IMR-90 (cell line): Measurements from ENCODE around the gene PTPRG. TPM values are rescaled to one million over a fixed set of nuclear protein-coding genes. Genes with fewer than 3 reads are reported as not detected.

Experiments used
- ATAC-seq: fragments of 200-7000 bp; cut with Tn5 transposase; 2 replicates; pipeline ENCODE4 v1.9.1; 2020; ENCODE audit warnings: low read depth, mild to moderate bottlenecking, moderate library complexity
- BruUV-seq: library from RNA; stranded (reverse); fragments of 400-500 nt; replicated peaks from 2 replicates; lab custom pipeline; 2021; lab: Mats Ljungman, UMichigan
- CTCF ChIA-PET: fragments of 300-600 bp; formaldehyde crosslinking; extraction: SDS; loops from one replicate; lab custom pipeline; 2021; ENCODE audit warnings: antibody characterized with exemption; lab: Yijun Ruan, JAX
- POLR2A ChIA-PET: fragments of 300-600 bp; sonication (Branson Sonifier 250); formaldehyde crosslinking; loops from one replicate; lab custom pipeline; 2022; ENCODE audit warnings: antibody characterized with exemption; ENCODE audit not compliant: unreplicated experiment; lab: Charles Lee
- DNase-seq: peaks from one replicate; pipeline ENCODE4 v3.0.0; 2013
- H2AFZ ChIP-seq: replicated peaks from 2 replicates; pipeline ENCODE3; 2013; ENCODE audit warnings: low read length, mild to moderate bottlenecking; ENCODE audit not compliant: poor library complexity
- H2AK5ac ChIP-seq: 2 replicates; pipeline ENCODE4 v1.6.1; 2013; ENCODE audit warnings: low read depth, low read length, inconsistent platforms
- H2AK9ac ChIP-seq: replicated peaks from 2 replicates; pipeline ENCODE3; 2013; ENCODE audit warnings: mild to moderate bottlenecking, low read depth, low read length, moderate library complexity; ENCODE audit not compliant: poor library complexity
- H2BK120ac ChIP-seq: 2 replicates; pipeline ENCODE4 v1.6.1; 2013; ENCODE audit warnings: low read depth, low read length, inconsistent platforms
- H2BK15ac ChIP-seq: 3 replicates; pipeline ENCODE4 v1.6.1; 2013; ENCODE audit warnings: low read depth, low read length, inconsistent platforms
- H2BK20ac ChIP-seq: 2 replicates; pipeline ENCODE4 v1.6.1; 2013; ENCODE audit warnings: low read depth, mild to moderate bottlenecking, inconsistent platforms, low read length, moderate library complexity
- H2BK5ac ChIP-seq: 2 replicates; pipeline ENCODE4 v1.6.1; 2013; ENCODE audit warnings: mild to moderate bottlenecking, low read depth, low read length, inconsistent platforms; ENCODE audit not compliant: poor library complexity, severe bottlenecking
- H3K14ac ChIP-seq: replicated peaks from 2 replicates; pipeline ENCODE4 v1.6.1; 2013; ENCODE audit warnings: low read depth, low read length, inconsistent platforms
- H3K18ac ChIP-seq: 2 replicates; pipeline ENCODE4 v1.6.1; 2013; ENCODE audit warnings: low read depth, low read length, control low read depth
- H3K23ac ChIP-seq: 2 replicates; pipeline ENCODE4 v1.6.1; 2013; ENCODE audit warnings: low read depth, low read length, inconsistent platforms
- H3K27ac ChIP-seq: 2 replicates; pipeline ENCODE4 v1.5.1; 2013; ENCODE audit warnings: mild to moderate bottlenecking, control low read depth, low read length; ENCODE audit not compliant: insufficient read depth
- H3K27me3 ChIP-seq: 2 replicates; pipeline ENCODE4 v1.6.1; 2013; ENCODE audit warnings: low read length; ENCODE audit not compliant: control insufficient read depth, insufficient read depth
- H3K36me3 ChIP-seq: 2 replicates; pipeline ENCODE4 v1.6.1; 2013; ENCODE audit warnings: low read length, mixed read lengths; ENCODE audit not compliant: control insufficient read depth, insufficient read depth
- H3K4ac ChIP-seq: 2 replicates; pipeline ENCODE4 v1.6.1; 2013; ENCODE audit warnings: low read depth, low read length, inconsistent platforms
- H3K4me1 ChIP-seq: 2 replicates; pipeline ENCODE4 v1.6.1; 2013; ENCODE audit warnings: low read length, mixed read lengths; ENCODE audit not compliant: control insufficient read depth, insufficient read depth
- H3K4me2 ChIP-seq: 2 replicates; pipeline ENCODE4 v1.6.1; 2013; ENCODE audit warnings: low read depth, mild to moderate bottlenecking, control low read depth, low read length, moderate library complexity
- H3K4me3 ChIP-seq: 2 replicates; pipeline ENCODE4 v1.5.1; 2013; ENCODE audit warnings: low read depth, mild to moderate bottlenecking, control low read depth, low read length, moderate library complexity; ENCODE audit not compliant: insufficient read depth
- H3K56ac ChIP-seq: 2 replicates; pipeline ENCODE4 v1.6.1; 2013; ENCODE audit warnings: low read length, inconsistent platforms; ENCODE audit not compliant: insufficient read depth; ENCODE audit errors: extremely low read depth
- H3K79me1 ChIP-seq, 2 experiments: 2 replicates each; pipeline ENCODE4 v1.6.1; 2013; ENCODE audit warnings: low read length in 2 of 2, inconsistent platforms in 1 of 2, low read depth in 1 of 2
- H3K9ac ChIP-seq: 2 replicates; pipeline ENCODE4 v1.6.1; 2013; ENCODE audit warnings: low read depth, low read length, control low read depth
- H3K9me1 ChIP-seq: 2 replicates; pipeline ENCODE4 v1.6.1; 2013; ENCODE audit warnings: low read length, inconsistent platforms; ENCODE audit not compliant: insufficient read depth
- H3K9me3 ChIP-seq: 2 replicates; pipeline ENCODE4 v1.6.1; 2013; ENCODE audit warnings: low read length; ENCODE audit not compliant: control insufficient read depth, insufficient read depth
- H4K20me1 ChIP-seq: 2 replicates; pipeline ENCODE4 v1.6.1; 2013; ENCODE audit warnings: low read length, inconsistent platforms; ENCODE audit not compliant: insufficient read depth
- H4K5ac ChIP-seq: 2 replicates; pipeline ENCODE4 v1.6.1; 2013; ENCODE audit warnings: mild to moderate bottlenecking, low read depth, low read length, control low read depth
- H4K8ac ChIP-seq, 2 experiments: 2 replicates each; pipeline ENCODE4 v1.6.1; 2013; ENCODE audit warnings: low read depth in 2 of 2, low read length in 2 of 2, control low read depth in 1 of 2, inconsistent platforms in 1 of 2
- H4K91ac ChIP-seq: 2 replicates; pipeline ENCODE4 v1.6.1; 2013; ENCODE audit warnings: low read depth, low read length, inconsistent platforms; ENCODE audit not compliant: insufficient read depth
- FOS ChIP-seq: fragments of 150-350 bp; IDR thresholded peaks from 2 replicates; pipeline ENCODE4 v1.6.1; 2016; ENCODE audit warnings: low read depth, low read length
- MAFK ChIP-seq: IDR thresholded peaks from 2 replicates; pipeline ENCODE4 v1.6.1; 2012; ENCODE audit warnings: low read depth, low read length, improper control_type of control experiment
- MAZ ChIP-seq: IDR thresholded peaks from 2 replicates; pipeline ENCODE4 v1.6.1; 2012; ENCODE audit warnings: low read depth, mild to moderate bottlenecking, low read length, improper control_type of control experiment, moderate library complexity, borderline replicate concordance
- MXI1 ChIP-seq: IDR thresholded peaks from 2 replicates; pipeline ENCODE4 v1.6.1; 2012; ENCODE audit warnings: low read depth, mild to moderate bottlenecking, low read length, moderate library complexity, borderline replicate concordance
- NFE2L2 ChIP-seq: fragments of 150-350 bp; IDR thresholded peaks from 2 replicates; pipeline ENCODE4 v1.6.1; 2016; ENCODE audit warnings: low read depth, mild to moderate bottlenecking, low read length
- POLR2A ChIP-seq: IDR thresholded peaks from 2 replicates; pipeline ENCODE4 v1.6.1; 2012; ENCODE audit warnings: mild to moderate bottlenecking, low read depth, low read length
- RCOR1 ChIP-seq: IDR thresholded peaks from 2 replicates; pipeline ENCODE4 v1.6.1; 2012; ENCODE audit warnings: mild to moderate bottlenecking, low read length, improper control_type of control experiment; ENCODE audit not compliant: insufficient replicate concordance
- RFX5 ChIP-seq: IDR thresholded peaks from 2 replicates; pipeline ENCODE4 v1.8.0; 2012; ENCODE audit warnings: low read depth, mild to moderate bottlenecking, low read length, moderate library complexity
- SMC3 ChIP-seq: fragments of 150-350 bp; IDR thresholded peaks from 2 replicates; pipeline ENCODE4 v1.6.1; 2016; ENCODE audit warnings: low read depth, mild to moderate bottlenecking, antibody characterized with exemption, low read length, moderate library complexity
- WGBS, 2 experiments: methylation state at CpG; one replicate each; pipeline versions ENCODE4 v1.1.5 to v1.1.7; 2013; ENCODE audit warnings: missing lambda C conversion rate in 2 of 2; ENCODE audit not compliant: insufficient read length in 1 of 2; ENCODE audit errors: extremely low coverage in 2 of 2; 5-methylcytosine and 5-hydroxymethylcytosine counted together
- dilution Hi-C: fragments of 300-500 bp; cut with HindIII; formaldehyde crosslinking; loops from one replicate; pipeline ENCODE4 v1.14.3; 2018; ENCODE audit warnings: low sequenced_read_pairs; ENCODE audit not compliant: unreplicated experiment
- in situ Hi-C: fragments of 300-500 bp; cut with MboI; formaldehyde crosslinking; loops from 3 replicates; pipeline ENCODE4 v1.14.3; 2019; ENCODE audit warnings: low sequenced_read_pairs, inconsistent platforms, mixed read lengths
- intact Hi-C: fragments of 100-400 bp; cut with micrococcal nuclease; formaldehyde crosslinking; loops from 2 replicates; pipeline ENCODE4 v1.10.0; 2022
- polyA plus RNA-seq, 3 experiments: library from polyadenylated mRNA; depleted of rRNA; stranded (reverse); fragments of >200 nt; gene quantifications; 2 replicates each; pipeline ENCODE4 v1.2.3, GENCODE V29; 2012; ENCODE audit warnings: low replicate concordance in 1 of 3
- total RNA-seq: library from RNA; depleted of rRNA; stranded (reverse); fragments of >200 nt; gene quantifications from 2 replicates; pipeline ENCODE4 v1.2.3, GENCODE V29; 2012
- TF ChIP-seq, protein P1 (sequence below): fragments of 150-350 bp; IDR thresholded peaks from 2 replicates; pipeline ENCODE4 v1.6.1; 2016; ENCODE audit warnings: low read depth, mild to moderate bottlenecking, low read length, moderate library complexity, borderline replicate concordance
- TF ChIP-seq, protein P2 (sequence below): conservative IDR thresholded peaks from 2 replicates; pipeline ENCODE4 v1.5.1; 2012; ENCODE audit warnings: mild to moderate bottlenecking, low read depth, low read length, improper control_type of control experiment
- TF ChIP-seq, protein P3 (sequence below): fragments of 150-350 bp; IDR thresholded peaks from 2 replicates; pipeline ENCODE4 v1.6.1; 2017; ENCODE audit warnings: mild to moderate bottlenecking, antibody characterized with exemption, low read length, low read depth

Gene PTPRG
- total and polyA plus RNA-seq, 2 of the 4 experiments (the other 2 are of a cell fraction), result 7.7 to 31.0 TPM

DNA sequence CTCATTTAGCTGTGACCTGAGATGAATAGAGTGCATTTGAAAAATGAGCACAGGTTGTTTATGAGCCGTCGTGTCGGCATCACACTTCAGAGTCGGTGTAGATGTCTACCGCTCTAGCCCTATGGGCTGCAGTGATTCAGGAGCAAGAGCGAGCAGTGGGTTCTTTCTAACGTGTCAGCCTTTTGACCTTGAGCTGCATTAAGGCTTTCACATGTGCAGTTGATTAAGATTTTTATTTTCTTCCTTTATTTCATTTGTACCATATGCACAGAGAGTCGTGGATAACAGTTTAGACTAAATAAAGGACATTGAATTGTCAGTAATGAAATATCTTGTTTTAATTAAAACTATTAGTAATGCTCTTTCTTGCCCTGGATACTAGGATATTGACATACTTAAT is 368.2 kb downstream of the PTPRG start:
- Histone ChIP-seq H3K4me2 (no peak overlapping the region), H3K14ac (no peak overlapping the region), H3K9me3 (no peaks in the 10 kb centered on the region), H3K56ac (no peak overlapping the region), H2BK20ac (no peak overlapping the region), H4K5ac (no peak overlapping the region), H3K18ac (no peak overlapping the region), H3K4me1 (peaks cover 6% of the 10 kb centered on the region), H4K8ac (no peak overlapping the region), H3K36me3 (no peaks in the 10 kb centered on the region), H3K4me3 (no peak overlapping the region), H2AFZ (no peak overlapping the region), H2BK5ac (no peak overlapping the region), H2AK9ac (no peak overlapping the region), H3K27me3 (no peaks in the 10 kb centered on the region), H2BK15ac (no peak overlapping the region), H3K27ac (no peak overlapping the region), H4K20me1 (peaks cover 4% of the 10 kb centered on the region; the same call in 1 of the 2 replicates), H3K23ac (no peak overlapping the region), H3K79me1 (peaks cover 24 to 66% of the 10 kb centered on the region in 2 experiments), H3K9ac (no peak overlapping the region), H3K4ac (no peak overlapping the region), H4K91ac (no peak overlapping the region), H2BK120ac (no peak overlapping the region), H2AK5ac (no peak overlapping the region), H3K9me1 (peaks cover 13% of the 10 kb centered on the region)
- TF ChIP-seq RCOR1, result no peak
- no peak for TF ChIP-seq MXI1
- TF ChIP-seq MAFK, result no peak
- no peak for TF ChIP-seq MAZ
- TF ChIP-seq, protein P1, sequence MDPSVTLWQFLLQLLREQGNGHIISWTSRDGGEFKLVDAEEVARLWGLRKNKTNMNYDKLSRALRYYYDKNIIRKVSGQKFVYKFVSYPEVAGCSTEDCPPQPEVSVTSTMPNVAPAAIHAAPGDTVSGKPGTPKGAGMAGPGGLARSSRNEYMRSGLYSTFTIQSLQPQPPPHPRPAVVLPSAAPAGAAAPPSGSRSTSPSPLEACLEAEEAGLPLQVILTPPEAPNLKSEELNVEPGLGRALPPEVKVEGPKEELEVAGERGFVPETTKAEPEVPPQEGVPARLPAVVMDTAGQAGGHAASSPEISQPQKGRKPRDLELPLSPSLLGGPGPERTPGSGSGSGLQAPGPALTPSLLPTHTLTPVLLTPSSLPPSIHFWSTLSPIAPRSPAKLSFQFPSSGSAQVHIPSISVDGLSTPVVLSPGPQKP, result no peak
- no peak for TF ChIP-seq SMC3
- TF ChIP-seq FOS, result no peak
- TF ChIP-seq POLR2A, result no peak
- no peak for TF ChIP-seq RFX5
- no peak for TF ChIP-seq NFE2L2
- TF ChIP-seq, protein P2, sequence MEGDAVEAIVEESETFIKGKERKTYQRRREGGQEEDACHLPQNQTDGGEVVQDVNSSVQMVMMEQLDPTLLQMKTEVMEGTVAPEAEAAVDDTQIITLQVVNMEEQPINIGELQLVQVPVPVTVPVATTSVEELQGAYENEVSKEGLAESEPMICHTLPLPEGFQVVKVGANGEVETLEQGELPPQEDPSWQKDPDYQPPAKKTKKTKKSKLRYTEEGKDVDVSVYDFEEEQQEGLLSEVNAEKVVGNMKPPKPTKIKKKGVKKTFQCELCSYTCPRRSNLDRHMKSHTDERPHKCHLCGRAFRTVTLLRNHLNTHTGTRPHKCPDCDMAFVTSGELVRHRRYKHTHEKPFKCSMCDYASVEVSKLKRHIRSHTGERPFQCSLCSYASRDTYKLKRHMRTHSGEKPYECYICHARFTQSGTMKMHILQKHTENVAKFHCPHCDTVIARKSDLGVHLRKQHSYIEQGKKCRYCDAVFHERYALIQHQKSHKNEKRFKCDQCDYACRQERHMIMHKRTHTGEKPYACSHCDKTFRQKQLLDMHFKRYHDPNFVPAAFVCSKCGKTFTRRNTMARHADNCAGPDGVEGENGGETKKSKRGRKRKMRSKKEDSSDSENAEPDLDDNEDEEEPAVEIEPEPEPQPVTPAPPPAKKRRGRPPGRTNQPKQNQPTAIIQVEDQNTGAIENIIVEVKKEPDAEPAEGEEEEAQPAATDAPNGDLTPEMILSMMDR, result no peak
- TF ChIP-seq, protein P3, sequence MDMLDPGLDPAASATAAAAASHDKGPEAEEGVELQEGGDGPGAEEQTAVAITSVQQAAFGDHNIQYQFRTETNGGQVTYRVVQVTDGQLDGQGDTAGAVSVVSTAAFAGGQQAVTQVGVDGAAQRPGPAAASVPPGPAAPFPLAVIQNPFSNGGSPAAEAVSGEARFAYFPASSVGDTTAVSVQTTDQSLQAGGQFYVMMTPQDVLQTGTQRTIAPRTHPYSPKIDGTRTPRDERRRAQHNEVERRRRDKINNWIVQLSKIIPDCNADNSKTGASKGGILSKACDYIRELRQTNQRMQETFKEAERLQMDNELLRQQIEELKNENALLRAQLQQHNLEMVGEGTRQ, result no peak
- ChIA-PET CTCF (interaction anchor here (0.5 to 0.6 kb wide), 2 partner anchors 139 to 439 kb away, joined by 3 read pairs; no protein-coding TSS in a partner anchor), POLR2A (no interaction called here)
- intact Hi-C loops, result no loop called here
- dilution Hi-C loops, result no loop called here
- BruUV-seq, result no TSS peak
- in situ Hi-C loops, result no loop called here
- no CpG with 5 or more reads among the region's 8 CpGs for WGBS, 2 experiments
- no peak for DNase-seq
- ATAC-seq, result no peak
